Measurements from ENCODE around the gene NXPH1. TPM values are rescaled to one million over a fixed set of nuclear protein-coding genes. Genes with fewer than 3 reads are reported as not detected.

The NXPH1 gene
- total RNA-seq, 4 donors from 2014 or later, result not detected

DNA sequence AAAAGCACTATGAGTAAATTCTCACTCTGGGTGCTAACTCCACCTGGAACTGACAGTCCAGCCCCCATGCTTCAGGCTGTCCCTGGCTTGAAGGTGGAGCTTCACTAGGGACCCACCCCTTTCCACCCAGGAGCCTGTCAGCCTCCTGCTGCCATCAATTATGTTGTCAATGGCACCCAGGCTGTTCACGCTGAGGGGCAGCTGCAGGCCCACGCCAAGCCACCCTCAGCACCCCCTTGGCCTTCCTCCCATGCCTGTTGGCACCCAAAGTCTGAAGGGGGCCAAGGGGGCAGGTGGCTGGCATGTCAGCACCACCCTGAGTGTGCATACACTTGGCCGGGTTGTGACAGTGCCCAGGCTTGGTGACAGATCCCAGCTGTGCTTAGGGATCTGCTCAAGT lies 149.3 kb downstream of the NXPH1 start:
- H3K36me3 ChIP-seq, result no peaks in the 10 kb centered on the region
- no peaks in the 10 kb centered on the region for H3K4me1 ChIP-seq
- DNase-seq, result no peak
- no peak overlapping the region for H3K4me3 ChIP-seq
- intact Hi-C loops (cut with DNase I), result no loop called here
- no peaks in the 10 kb centered on the region for H3K27me3 ChIP-seq
- WGBS, 2 donors, result 71% methylated on average over 1 of the region's 3 CpGs; no CpG with 5 or more reads in 1 of the 2 donors
- no peaks in the 10 kb centered on the region for H3K9me3 ChIP-seq
- H3K27ac ChIP-seq, result no peak overlapping the region
- no peak for TF ChIP-seq CTCF (IDR thresholded peaks at IDR 0.05)
- no peak for TF ChIP-seq POLR2A (IDR thresholded peaks at IDR 0.05)

GRCh38 chr7:8585591-8585990 lies 152.2 kb downstream of the NXPH1 start:
- no peaks in the 10 kb centered on the region for H3K9me3 ChIP-seq
- DNase-seq, result no peak
- no peaks in the 10 kb centered on the region for H3K27me3 ChIP-seq
- no peak overlapping the region for H3K4me3 ChIP-seq
- H3K4me1 ChIP-seq, result no peaks in the 10 kb centered on the region
- TF ChIP-seq CTCF (IDR thresholded peaks at IDR 0.05), result no peak
- no peak for TF ChIP-seq POLR2A (IDR thresholded peaks at IDR 0.05)
- H3K36me3 ChIP-seq, result no peaks in the 10 kb centered on the region
- intact Hi-C loops (cut with DNase I), result no loop called here
- 40 to 45% methylated on average over 1 of the region's 1 CpG for WGBS, 2 donors
- no peak overlapping the region for H3K27ac ChIP-seq

DNA sequence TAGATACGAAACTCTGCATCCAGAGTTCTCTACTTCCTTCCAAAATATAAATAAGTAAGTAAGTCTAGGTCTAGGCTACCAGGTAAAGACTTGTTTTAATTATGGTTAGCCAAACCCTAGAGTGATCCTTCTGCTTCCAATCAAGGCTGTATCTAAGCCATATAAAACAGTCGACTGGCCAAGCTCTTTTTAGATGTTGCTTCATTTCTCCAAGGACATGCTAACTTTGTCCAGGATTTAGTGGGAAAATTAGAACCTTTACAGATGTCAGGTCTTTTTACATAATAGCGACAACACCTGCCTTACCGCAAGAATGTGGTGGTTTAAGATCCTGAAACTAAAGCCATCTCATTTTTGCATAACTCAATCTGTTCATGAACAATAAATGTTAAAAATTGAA lies 156.8 kb downstream of the NXPH1 start:
- no peaks in the 10 kb centered on the region for H3K36me3 ChIP-seq
- H3K9me3 ChIP-seq, result no peaks in the 10 kb centered on the region
- intact Hi-C loops (cut with DNase I), result no loop called here
- DNase-seq, result no peak
- WGBS, 2 donors, result 74 to 77% methylated on average over 4 of the region's 4 CpGs
- H3K4me1 ChIP-seq, result no peaks in the 10 kb centered on the region
- TF ChIP-seq CTCF (IDR thresholded peaks at IDR 0.05) (no peak), POLR2A (IDR thresholded peaks at IDR 0.05) (no peak)
- H3K27ac ChIP-seq, result no peak overlapping the region
- H3K4me3 ChIP-seq, result no peak overlapping the region
- no peaks in the 10 kb centered on the region for H3K27me3 ChIP-seq

DNA sequence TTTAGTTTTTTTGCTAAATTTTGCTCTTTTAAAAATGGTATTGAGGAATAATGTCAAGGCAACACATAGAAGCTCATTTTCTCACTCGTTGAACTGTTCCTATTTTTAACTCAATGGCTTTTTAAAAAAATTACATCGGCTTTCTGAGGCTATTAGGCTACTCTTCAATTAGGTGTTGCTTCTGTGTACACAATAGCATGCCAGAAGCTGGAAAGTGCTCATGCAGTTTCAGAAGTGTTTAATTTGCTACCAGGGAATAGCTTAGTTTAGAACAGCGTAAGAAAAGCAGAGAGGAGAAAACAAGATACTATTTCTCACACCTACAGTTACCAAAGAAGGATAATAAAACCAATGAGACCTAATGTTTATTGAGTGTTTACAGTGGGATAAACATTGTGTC lies 157.4 kb downstream of the NXPH1 start:
- no peaks in the 10 kb centered on the region for H3K36me3 ChIP-seq
- no peak for DNase-seq
- no peaks in the 10 kb centered on the region for H3K9me3 ChIP-seq
- 48 to 55% methylated on average over 3 of the region's 3 CpGs for WGBS, 2 donors
- intact Hi-C loops (cut with DNase I), result no loop called here
- no peak overlapping the region for H3K4me3 ChIP-seq
- H3K4me1 ChIP-seq, result no peaks in the 10 kb centered on the region
- no peaks in the 10 kb centered on the region for H3K27me3 ChIP-seq
- no peak for TF ChIP-seq POLR2A (IDR thresholded peaks at IDR 0.05)
- TF ChIP-seq CTCF (IDR thresholded peaks at IDR 0.05), result no peak
- H3K27ac ChIP-seq, result no peak overlapping the region

GRCh38 chr7:8591289-8591688 lies 157.9 kb downstream of the NXPH1 start:
- H3K27me3 ChIP-seq, result no peaks in the 10 kb centered on the region
- TF ChIP-seq POLR2A (IDR thresholded peaks at IDR 0.05), result no peak
- no peak for TF ChIP-seq CTCF (IDR thresholded peaks at IDR 0.05)
- H3K4me3 ChIP-seq, result no peak overlapping the region
- intact Hi-C loops (cut with DNase I), result no loop called here
- no peaks in the 10 kb centered on the region for H3K9me3 ChIP-seq
- H3K4me1 ChIP-seq, result no peaks in the 10 kb centered on the region
- DNase-seq, result no peak
- no peak overlapping the region for H3K27ac ChIP-seq
- no peaks in the 10 kb centered on the region for H3K36me3 ChIP-seq
